K562 (cell line): ENCODE results near the gene HLF. TPM values are rescaled to one million over a fixed set of nuclear protein-coding genes. Genes with fewer than 3 reads are reported as not detected.

Source experiments
- ATF2 ChIP-seq: sonication (generic); formaldehyde crosslinking; IDR thresholded peaks from 2 replicates; pipeline ENCODE4 v1.8.1; 2022; ENCODE audit warnings: missing genetic modification reagents
- CEBPG ChIP-seq, 3 experiments: fragments of 200-800 bp in 1 of 3; sonication (Bioruptor generic) in 1 of 3; sonication (generic) in 1 of 3; formaldehyde crosslinking in 1 of 3; IDR thresholded peaks in 2 of 3; conservative IDR thresholded peaks in 1 of 3; 2 replicates each; pipeline versions ENCODE4 v1.6.1 to v1.8.0; 2016 to 2022; ENCODE audit warnings: missing compliant biosample characterization in 2 of 3, missing genetic modification characterization in 2 of 3, mild to moderate bottlenecking in 1 of 3, missing genetic modification reagents in 1 of 3
- DIDO1 ChIP-seq: fragments of 450-650 bp; IDR thresholded peaks from 2 replicates; pipeline ENCODE4 v1.6.1; 2016; ENCODE audit warnings: low read depth, missing biosample characterization, missing genetic modification characterization
- ERF ChIP-seq: fragments of 450-650 bp; formaldehyde crosslinking; IDR thresholded peaks from 2 replicates; pipeline ENCODE4 v1.4.0; 2020; ENCODE audit warnings: mild to moderate bottlenecking, mixed read lengths
- KDM5B ChIP-seq: fragments of 200-600 bp; sonication (generic); IDR thresholded peaks from 2 replicates; pipeline ENCODE4 v1.6.1; 2012; ENCODE audit warnings: low read depth, mild to moderate bottlenecking, moderate library complexity, low read length, control low read depth, inconsistent platforms; ENCODE audit not compliant: insufficient replicate concordance
- MITF ChIP-seq: IDR thresholded peaks from 2 replicates; pipeline ENCODE4 v1.6.1; 2014; ENCODE audit warnings: antibody characterized with exemption
- VEZF1 ChIP-seq: fragments of 200-800 bp; sonication (Bioruptor generic); IDR thresholded peaks from 2 replicates; pipeline ENCODE4 v1.6.1; 2017; ENCODE audit warnings: missing genetic modification characterization, missing compliant biosample characterization
- ZBTB33 ChIP-seq: sonication (generic); formaldehyde crosslinking; IDR thresholded peaks from 2 replicates; pipeline ENCODE4 v1.8.1; 2023; ENCODE audit warnings: mild to moderate bottlenecking, missing genetic modification reagents
- ZBTB34 ChIP-seq: fragments of 250-450 bp; sonication (Bioruptor Pico); IDR thresholded peaks from 2 replicates; pipeline ENCODE4 v1.8.0; 2021; ENCODE audit warnings: mild to moderate bottlenecking, moderate library complexity
- ZBTB49 ChIP-seq: sonication (generic); formaldehyde crosslinking; IDR thresholded peaks from 2 replicates; pipeline ENCODE4 v1.8.0; 2022; ENCODE audit warnings: missing genetic modification reagents, mild to moderate bottlenecking, borderline replicate concordance
- ZNF324 ChIP-seq: fragments of 250-450 bp; sonication (Bioruptor Pico); IDR thresholded peaks from 2 replicates; pipeline ENCODE4 v1.4.0; 2020; ENCODE audit warnings: mild to moderate bottlenecking
- ZNF655 ChIP-seq: fragments of 250-450 bp; sonication (Bioruptor Pico); IDR thresholded peaks from 2 replicates; pipeline ENCODE4 v1.5.0; 2021
- polyA plus RNA-seq, 8 experiments: library from polyadenylated mRNA; depleted of rRNA in 4 of 8; stranded (reverse) in 5 of 8; unstranded in 3 of 8; fragments of >200 nt; fragmentation: Nextera tagmentation in 2 of 8; fragmentation: Illumina TruSeq in 1 of 8; extraction: Ambion mirVana in 2 of 8; extraction: Trizol in 1 of 8; gene quantifications; 2 replicates each; pipeline versions ENCODE4 v1.2.1 to v1.2.3, GENCODE V29; 2011 to 2014; ENCODE audit warnings: inconsistent platforms in 1 of 8, missing spikeins in 1 of 8
- total RNA-seq, 7 experiments: library from RNA; depleted of rRNA in 6 of 7; stranded (reverse); fragments of >200 nt in 6 of 7; fragmentation: Illumina TruSeq in 2 of 7; extraction: Trizol in 2 of 7; gene quantifications; 2 replicates each; pipeline versions ENCODE4 v1.2.1 to v1.2.3, GENCODE V29; 2011 to 2021; ENCODE audit warnings: low replicate concordance in 1 of 7

HLF gene
- total and polyA plus RNA-seq, 9 of the 15 experiments (the other 6 are each of a cell fraction or from before 2014, with no cell fraction given), result 0.03 to 0.24 (median 0.09) TPM

GRCh38 chr17:55237268-55237667 is 27.5 kb upstream of the HLF start (continued):
- no peak for TF ChIP-seq ZNF655 (CRISPR knock-in tag)
- TF ChIP-seq ZBTB49 (CRISPR knock-in tag), result no peak
- no peak for TF ChIP-seq DIDO1
- no peak for TF ChIP-seq ERF (CRISPR knock-in tag)
- no peak for TF ChIP-seq VEZF1 (CRISPR knock-in tag)
- TF ChIP-seq ZNF324, result no peak
- no peak for TF ChIP-seq ZBTB34 (CRISPR knock-in tag)
- TF ChIP-seq ATF2 (CRISPR knock-in tag), result no peak
- TF ChIP-seq CEBPG (CRISPR knock-in tag; IDR thresholded peaks at IDR 0.05), result no peak
- TF ChIP-seq CEBPG (tag; conservative IDR thresholded peaks at IDR 0.05 in 1 of 2, IDR thresholded peaks at IDR 0.05 in 1 of 2), result 0 out of 4 replicates have a peak, but pooled peaks of 1 of the 2 experiments have one; percentile 9
- no peak for TF ChIP-seq ZBTB33
- no peak for TF ChIP-seq MITF
- TF ChIP-seq KDM5B, result no peak
